Natural killer cell treated with Interleukin-12 subunit alpha and Interleukin-12 subunit beta and Interleukin-15 and Interleukin-18, amount 100 ng/mL, for 72 hours (primary cell): ENCODE data around the gene GPC6. TPM values are rescaled to one million over a fixed set of nuclear protein-coding genes. Genes with fewer than 3 reads are reported as not detected.

Experiments used
- ATAC-seq, 2 donors: fragments of 150-1000 bp; cut with Tn5 transposase in 1 of 2; sonication (Bioruptor Pico), chemical (Tn5 transposase) in 1 of 2; 2 replicates each; pipeline ENCODE4 v1.10.0; 2021
- DNase-seq: peaks from one replicate; pipeline ENCODE4 v3.0.0; 2022; ENCODE audit warnings: low spot score
- H3K27ac Mint-ChIP-seq, 2 donors: 1 replicate in 1 of 2; 2 replicates in 1 of 2; pipeline ENCODE4 v1.8.0; 2022; ENCODE audit warnings: mixed read lengths in 2 of 2, mild to moderate bottlenecking in 1 of 2, moderate library complexity in 1 of 2
- H3K27me3 Mint-ChIP-seq, 2 donors: 1 replicate in 1 of 2; 2 replicates in 1 of 2; pipeline ENCODE4 v1.8.0; 2022; ENCODE audit warnings: mixed read lengths in 2 of 2
- H3K36me3 Mint-ChIP-seq: one replicate; pipeline ENCODE4 v1.8.0; 2022; ENCODE audit warnings: mixed read lengths
- H3K4me1 Mint-ChIP-seq, 2 donors: 1 replicate in 1 of 2; 2 replicates in 1 of 2; pipeline ENCODE4 v1.8.0; 2022; ENCODE audit warnings: low read depth in 2 of 2, mixed read lengths in 2 of 2, mild to moderate bottlenecking in 1 of 2
- H3K4me3 Mint-ChIP-seq: one replicate; pipeline ENCODE4 v1.8.0; 2022; ENCODE audit warnings: mixed read lengths
- H3K9me3 Mint-ChIP-seq: 2 replicates; pipeline ENCODE4 v1.8.0; 2022; ENCODE audit warnings: mixed read lengths
- total RNA-seq, 2 donors: library from RNA; stranded (reverse); gene quantifications; one replicate each; pipeline ENCODE4 v1.2.3, GENCODE V29; 2022

Gene GPC6
- total RNA-seq, 2 donors from 2014 or later = not detected

GRCh38 chr13:94080527-94080926 is 853.9 kb downstream of the GPC6 start:
- Mint-ChIP-seq H3K9me3 (peaks cover 3% of the 10 kb centered on the region), H3K4me1 (no peaks in the 10 kb centered on the region), H3K4me3 (no peak overlapping the region), H3K27me3 (peaks cover 8 to 18% of the 10 kb centered on the region in 2 donors), H3K36me3 (peaks cover 4% of the 10 kb centered on the region), H3K27ac (no peak overlapping the region)
- ATAC-seq (no peak), DNase-seq (no peak)

- peaks cover 7% of the 10 kb centered on the region in 2 donors for H3K27me3 Mint-ChIP-seq
- no peaks in the 10 kb centered on the region for H3K4me1 Mint-ChIP-seq
- H3K27ac Mint-ChIP-seq = no peak overlapping the region
- no peaks in the 10 kb centered on the region for H3K36me3 Mint-ChIP-seq
- no peak overlapping the region for H3K4me3 Mint-ChIP-seq
- no peak for ATAC-seq
- H3K9me3 Mint-ChIP-seq = peaks cover 3% of the 10 kb centered on the region
- no peak for DNase-seq
These were observed 860.5 kb downstream of the GPC6 start for GRCh38 chr13:94087100-94087499.

GRCh38 chr13:94088742-94089141 is 862.1 kb downstream of the GPC6 start:
- Mint-ChIP-seq H3K36me3 (no peaks in the 10 kb centered on the region), H3K9me3 (peaks cover 6% of the 10 kb centered on the region), H3K4me1 (no peaks in the 10 kb centered on the region), H3K4me3 (no peak overlapping the region), H3K27me3 (peaks cover 5 to 7% of the 10 kb centered on the region in 2 donors), H3K27ac (no peak overlapping the region)
- ATAC-seq (no peak), DNase-seq (no peak)

GRCh38 chr13:94090773-94091480 is 864.3 kb downstream of the GPC6 start:
- peaks cover 3% of the 10 kb centered on the region for H3K9me3 Mint-ChIP-seq
- peaks cover 3 to 8% of the 10 kb centered on the region in 2 donors for H3K27me3 Mint-ChIP-seq
- no peak for DNase-seq
- no peaks in the 10 kb centered on the region for H3K36me3 Mint-ChIP-seq
- no peaks in the 10 kb centered on the region for H3K4me1 Mint-ChIP-seq
- no peak overlapping the region for H3K4me3 Mint-ChIP-seq
- H3K27ac Mint-ChIP-seq = no peak overlapping the region
- no peak for ATAC-seq

GRCh38 chr13:94093652-94094315 is 867.2 kb downstream of the GPC6 start:
- DNase-seq (no peak), ATAC-seq (no peak)
- Mint-ChIP-seq H3K27me3 (peaks cover 3 to 8% of the 10 kb centered on the region in 2 donors), H3K27ac (no peak overlapping the region), H3K4me1 (no peaks in the 10 kb centered on the region), H3K36me3 (no peaks in the 10 kb centered on the region), H3K9me3 (peaks cover 3% of the 10 kb centered on the region), H3K4me3 (no peak overlapping the region)

- no peaks in the 10 kb centered on the region for H3K36me3 Mint-ChIP-seq
- H3K4me1 Mint-ChIP-seq = no peaks in the 10 kb centered on the region
- H3K4me3 Mint-ChIP-seq = no peak overlapping the region
- DNase-seq (no peak), ATAC-seq (no peak)
- H3K27ac Mint-ChIP-seq = no peak overlapping the region
- H3K27me3 Mint-ChIP-seq = peaks cover 15 to 27% of the 10 kb centered on the region in 2 donors
- peaks cover 9% of the 10 kb centered on the region for H3K9me3 Mint-ChIP-seq
These were observed 883.2 kb downstream of the GPC6 start for GRCh38 chr13:94109715-94110374.

GRCh38 chr13:94112227-94112626 is 885.6 kb downstream of the GPC6 start:
- peaks cover 4 to 9% of the 10 kb centered on the region in 2 donors for H3K27me3 Mint-ChIP-seq
- no peaks in the 10 kb centered on the region for H3K4me1 Mint-ChIP-seq
- no peak overlapping the region for H3K4me3 Mint-ChIP-seq
- no peaks in the 10 kb centered on the region for H3K36me3 Mint-ChIP-seq
- H3K27ac Mint-ChIP-seq = no peak overlapping the region
- DNase-seq = no peak
- no peaks in the 10 kb centered on the region for H3K9me3 Mint-ChIP-seq
- no peak for ATAC-seq

- H3K36me3 Mint-ChIP-seq = no peaks in the 10 kb centered on the region
- ATAC-seq (no peak), DNase-seq (no peak)
- no peaks in the 10 kb centered on the region for H3K4me1 Mint-ChIP-seq
- H3K4me3 Mint-ChIP-seq = no peak overlapping the region
- peaks cover 4 to 9% of the 10 kb centered on the region in 2 donors for H3K27me3 Mint-ChIP-seq
- H3K9me3 Mint-ChIP-seq = no peaks in the 10 kb centered on the region
- H3K27ac Mint-ChIP-seq = no peak overlapping the region
These were observed 886.1 kb downstream of the GPC6 start for GRCh38 chr13:94112731-94113130.

GRCh38 chr13:94113245-94113644 is 886.6 kb downstream of the GPC6 start:
- no peaks in the 10 kb centered on the region for H3K4me1 Mint-ChIP-seq
- no peaks in the 10 kb centered on the region for H3K9me3 Mint-ChIP-seq
- peaks cover 4 to 10% of the 10 kb centered on the region in 2 donors for H3K27me3 Mint-ChIP-seq
- H3K27ac Mint-ChIP-seq = no peak overlapping the region
- H3K36me3 Mint-ChIP-seq = no peaks in the 10 kb centered on the region
- ATAC-seq (no peak), DNase-seq (no peak)
- H3K4me3 Mint-ChIP-seq = no peak overlapping the region

GRCh38 chr13:94114166-94114565 is 887.6 kb downstream of the GPC6 start:
- no peak for ATAC-seq
- no peaks in the 10 kb centered on the region for H3K36me3 Mint-ChIP-seq

GRCh38 chr13:94115054-94115453 is 888.4 kb downstream of the GPC6 start:
- H3K9me3 Mint-ChIP-seq = no peaks in the 10 kb centered on the region
- no peak for ATAC-seq

More at GRCh38 chr13:94114166-94114565, 887.6 kb downstream of the GPC6 start:
- H3K4me1 Mint-ChIP-seq = no peaks in the 10 kb centered on the region
- H3K27me3 Mint-ChIP-seq = peaks cover 4 to 16% of the 10 kb centered on the region in 2 donors
- no peak overlapping the region for H3K27ac Mint-ChIP-seq
- no peak for DNase-seq
- H3K9me3 Mint-ChIP-seq = no peaks in the 10 kb centered on the region
- no peak overlapping the region for H3K4me3 Mint-ChIP-seq

GRCh38 chr13:94119360-94119936 is 892.8 kb downstream of the GPC6 start:
- no peak for DNase-seq
- Mint-ChIP-seq H3K4me1 (no peaks in the 10 kb centered on the region), H3K27me3 (peaks cover 9 to 20% of the 10 kb centered on the region in 2 donors), H3K36me3 (no peaks in the 10 kb centered on the region), H3K4me3 (no peak overlapping the region), H3K9me3 (no peaks in the 10 kb centered on the region), H3K27ac (no peak overlapping the region)
- ATAC-seq = no peak

More at GRCh38 chr13:94115054-94115453, 888.4 kb downstream of the GPC6 start:
- Mint-ChIP-seq H3K4me3 (no peak overlapping the region), H3K36me3 (no peaks in the 10 kb centered on the region), H3K27me3 (peaks cover 4 to 12% of the 10 kb centered on the region in 2 donors), H3K27ac (no peak overlapping the region), H3K4me1 (no peaks in the 10 kb centered on the region)
- DNase-seq = no peak

- Mint-ChIP-seq H3K9me3 (no peaks in the 10 kb centered on the region), H3K27me3 (peaks cover 9 to 22% of the 10 kb centered on the region in 2 donors), H3K27ac (no peak overlapping the region), H3K36me3 (no peaks in the 10 kb centered on the region), H3K4me3 (no peak overlapping the region), H3K4me1 (no peaks in the 10 kb centered on the region)
- DNase-seq (no peak), ATAC-seq (no peak)
These were observed 894.3 kb downstream of the GPC6 start for GRCh38 chr13:94120878-94121277.

- Mint-ChIP-seq H3K4me3 (no peak overlapping the region), H3K9me3 (no peaks in the 10 kb centered on the region), H3K27ac (no peak overlapping the region)
These were observed 895.1 kb downstream of the GPC6 start for GRCh38 chr13:94121686-94122085.

More at GRCh38 chr13:94121686-94122085, 895.1 kb downstream of the GPC6 start:
- Mint-ChIP-seq H3K36me3 (no peaks in the 10 kb centered on the region), H3K27me3 (peaks cover 9 to 22% of the 10 kb centered on the region in 2 donors), H3K4me1 (no peaks in the 10 kb centered on the region)
- DNase-seq = no peak
- ATAC-seq = no peak
